ENCODE results near the gene SNTG2.

DNA sequence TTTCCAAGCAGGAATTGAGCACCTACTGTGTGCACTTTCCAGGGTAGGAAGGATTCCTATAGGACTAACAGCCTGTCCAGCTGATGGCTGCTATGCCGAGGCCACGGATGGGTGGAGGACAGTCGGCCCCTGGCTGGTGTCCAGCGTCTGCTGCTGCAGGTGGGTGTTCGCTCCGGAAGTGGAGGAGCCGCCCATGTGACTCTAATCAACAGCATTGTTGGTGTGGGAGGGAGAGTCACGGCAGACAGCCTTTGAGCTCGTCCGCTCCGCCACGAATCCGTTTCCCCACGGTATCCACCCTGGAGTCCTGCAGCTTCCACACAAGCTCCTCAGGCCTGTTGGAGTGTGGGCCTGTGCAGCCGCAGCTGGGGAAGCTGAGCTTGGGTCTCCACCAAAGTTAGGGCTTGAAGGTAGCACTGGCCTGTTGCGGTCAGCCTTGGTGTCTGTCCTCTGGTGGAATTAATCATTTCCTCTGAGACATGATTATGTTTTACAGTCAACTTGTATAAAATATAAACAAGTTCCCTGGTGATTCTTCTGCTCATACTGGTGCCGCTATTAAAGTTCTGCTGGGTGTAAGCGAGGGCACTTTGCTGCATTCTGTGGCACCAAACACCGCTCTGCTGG is 276.7 kb downstream of the SNTG2 start:
- TF ChIP-seq, protein P1, sequence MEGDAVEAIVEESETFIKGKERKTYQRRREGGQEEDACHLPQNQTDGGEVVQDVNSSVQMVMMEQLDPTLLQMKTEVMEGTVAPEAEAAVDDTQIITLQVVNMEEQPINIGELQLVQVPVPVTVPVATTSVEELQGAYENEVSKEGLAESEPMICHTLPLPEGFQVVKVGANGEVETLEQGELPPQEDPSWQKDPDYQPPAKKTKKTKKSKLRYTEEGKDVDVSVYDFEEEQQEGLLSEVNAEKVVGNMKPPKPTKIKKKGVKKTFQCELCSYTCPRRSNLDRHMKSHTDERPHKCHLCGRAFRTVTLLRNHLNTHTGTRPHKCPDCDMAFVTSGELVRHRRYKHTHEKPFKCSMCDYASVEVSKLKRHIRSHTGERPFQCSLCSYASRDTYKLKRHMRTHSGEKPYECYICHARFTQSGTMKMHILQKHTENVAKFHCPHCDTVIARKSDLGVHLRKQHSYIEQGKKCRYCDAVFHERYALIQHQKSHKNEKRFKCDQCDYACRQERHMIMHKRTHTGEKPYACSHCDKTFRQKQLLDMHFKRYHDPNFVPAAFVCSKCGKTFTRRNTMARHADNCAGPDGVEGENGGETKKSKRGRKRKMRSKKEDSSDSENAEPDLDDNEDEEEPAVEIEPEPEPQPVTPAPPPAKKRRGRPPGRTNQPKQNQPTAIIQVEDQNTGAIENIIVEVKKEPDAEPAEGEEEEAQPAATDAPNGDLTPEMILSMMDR (IDR thresholded peaks at IDR 0.05; ENCODE audit: insufficient read depth, low read depth, low read length) = no peak
- TF ChIP-seq EZH2 (IDR thresholded peaks at IDR 0.05; ENCODE audit: insufficient read depth, low read length) = no peak
